ENCODE results near the gene LIPC. TPM values are rescaled to one million over a fixed set of nuclear protein-coding genes. Genes with fewer than 3 reads are reported as not detected.

LIPC gene
- total RNA-seq, 1 experiment from 2014 or later, result not detected

DNA sequence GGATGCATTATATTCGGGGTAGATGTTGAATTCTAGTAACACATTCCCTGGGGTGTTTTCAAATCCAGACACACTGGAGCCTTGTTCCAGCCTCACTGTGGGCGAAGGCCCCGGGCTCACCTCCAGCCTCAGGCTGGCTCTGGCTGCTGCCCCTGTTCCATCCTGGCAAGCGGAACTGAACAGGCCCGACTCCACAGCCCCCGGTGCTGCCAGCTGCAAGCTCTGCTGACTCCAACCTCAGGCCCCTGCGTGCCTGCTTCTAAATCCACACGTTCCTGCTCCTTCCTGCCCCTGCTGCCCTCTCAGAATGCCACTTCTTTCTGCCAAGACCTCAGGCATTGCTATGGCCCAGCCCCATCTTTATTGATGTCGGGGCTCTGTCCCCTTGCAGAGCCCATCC lies 90.6 kb downstream of the LIPC start:
- ChIA-PET CTCF (interaction anchor here (0.7 kb wide), 1 partner anchor 249 kb away, joined by 3 read pairs; the partner anchor contains the start of gene MINDY2), POLR2A (ENCODE audit: low non-redundant PET) (no interaction called here)
- Histone ChIP-seq H3K36me3 (ENCODE audit: insufficient read depth, low read length, poor library complexity, severe bottlenecking) (no peaks in the 10 kb centered on the region), H3K27me3 (replicated peaks; ENCODE audit: insufficient read depth, low read depth, low read length, poor library complexity) (no peaks in the 10 kb centered on the region), H3K4me1 (ENCODE audit: insufficient read depth, low read length, poor library complexity, severe bottlenecking) (peaks cover 20% of the 10 kb centered on the region), H3K4me3 (ENCODE audit: low read depth, low read length, poor library complexity, severe bottlenecking) (no peak overlapping the region), H3K27ac (ENCODE audit: low read depth, low read length, poor library complexity, severe bottlenecking) (no peak overlapping the region), H3K9me3 (ENCODE audit: low read depth, low read length, poor library complexity, severe bottlenecking) (no peaks in the 10 kb centered on the region)
- TF ChIP-seq EZH2 (IDR thresholded peaks at IDR 0.05; ENCODE audit: borderline replicate concordance, low read depth, low read length, poor library complexity, severe bottlenecking), result no peak
- TF ChIP-seq, protein P1, sequence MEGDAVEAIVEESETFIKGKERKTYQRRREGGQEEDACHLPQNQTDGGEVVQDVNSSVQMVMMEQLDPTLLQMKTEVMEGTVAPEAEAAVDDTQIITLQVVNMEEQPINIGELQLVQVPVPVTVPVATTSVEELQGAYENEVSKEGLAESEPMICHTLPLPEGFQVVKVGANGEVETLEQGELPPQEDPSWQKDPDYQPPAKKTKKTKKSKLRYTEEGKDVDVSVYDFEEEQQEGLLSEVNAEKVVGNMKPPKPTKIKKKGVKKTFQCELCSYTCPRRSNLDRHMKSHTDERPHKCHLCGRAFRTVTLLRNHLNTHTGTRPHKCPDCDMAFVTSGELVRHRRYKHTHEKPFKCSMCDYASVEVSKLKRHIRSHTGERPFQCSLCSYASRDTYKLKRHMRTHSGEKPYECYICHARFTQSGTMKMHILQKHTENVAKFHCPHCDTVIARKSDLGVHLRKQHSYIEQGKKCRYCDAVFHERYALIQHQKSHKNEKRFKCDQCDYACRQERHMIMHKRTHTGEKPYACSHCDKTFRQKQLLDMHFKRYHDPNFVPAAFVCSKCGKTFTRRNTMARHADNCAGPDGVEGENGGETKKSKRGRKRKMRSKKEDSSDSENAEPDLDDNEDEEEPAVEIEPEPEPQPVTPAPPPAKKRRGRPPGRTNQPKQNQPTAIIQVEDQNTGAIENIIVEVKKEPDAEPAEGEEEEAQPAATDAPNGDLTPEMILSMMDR (conservative IDR thresholded peaks at IDR 0.05; ENCODE audit: low read depth, low read length), result no peak
- DNase-seq (ENCODE audit: low spot score), result no peak
- intact Hi-C loops (cut with micrococcal nuclease; ENCODE audit: unreplicated experiment), result no loop called here
- BruUV-seq (replicated peaks), result no TSS peak

DNA sequence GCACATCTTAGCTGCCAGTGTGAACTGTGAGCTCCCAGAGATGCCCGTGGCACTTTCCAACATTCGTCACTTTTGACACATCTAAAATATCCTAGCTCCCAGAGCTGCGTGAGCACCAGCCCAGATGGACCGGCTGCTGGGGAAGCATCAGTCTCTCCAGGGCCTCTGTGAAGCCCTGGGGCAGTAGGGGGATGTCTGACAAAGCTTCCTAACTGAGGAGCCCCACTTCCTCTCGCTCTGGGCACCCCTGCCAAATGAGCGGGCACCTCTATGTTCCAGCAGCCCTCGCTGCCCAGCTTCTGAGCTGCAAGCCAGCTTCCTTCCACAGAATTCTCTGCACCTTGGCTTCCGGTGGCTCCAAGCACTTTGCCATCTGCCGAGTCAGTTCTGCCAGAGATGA lies 91.1 kb downstream of the LIPC start:
- Histone ChIP-seq H3K27me3 (replicated peaks; ENCODE audit: insufficient read depth, low read depth, low read length, poor library complexity) (no peaks in the 10 kb centered on the region), H3K9me3 (ENCODE audit: low read depth, low read length, poor library complexity, severe bottlenecking) (no peaks in the 10 kb centered on the region), H3K27ac (ENCODE audit: low read depth, low read length, poor library complexity, severe bottlenecking) (no peak overlapping the region), H3K36me3 (ENCODE audit: insufficient read depth, low read length, poor library complexity, severe bottlenecking) (no peaks in the 10 kb centered on the region), H3K4me1 (ENCODE audit: insufficient read depth, low read length, poor library complexity, severe bottlenecking) (peaks cover 20% of the 10 kb centered on the region), H3K4me3 (ENCODE audit: low read depth, low read length, poor library complexity, severe bottlenecking) (no peak overlapping the region)
- ChIA-PET POLR2A (ENCODE audit: low non-redundant PET) (interaction anchor here (0.7 kb wide), 1 partner anchor 65 kb away, joined by 3 read pairs; no protein-coding TSS in a partner anchor), CTCF (no interaction called here)
- intact Hi-C loops (cut with micrococcal nuclease; ENCODE audit: unreplicated experiment), result no loop called here
- BruUV-seq (replicated peaks), result no TSS peak
- DNase-seq (ENCODE audit: low spot score), result no peak
- TF ChIP-seq, protein P1 (conservative IDR thresholded peaks at IDR 0.05; ENCODE audit: low read depth, low read length), result no peak
- TF ChIP-seq EZH2 (IDR thresholded peaks at IDR 0.05; ENCODE audit: borderline replicate concordance, low read depth, low read length, poor library complexity, severe bottlenecking), result no peak

DNA sequence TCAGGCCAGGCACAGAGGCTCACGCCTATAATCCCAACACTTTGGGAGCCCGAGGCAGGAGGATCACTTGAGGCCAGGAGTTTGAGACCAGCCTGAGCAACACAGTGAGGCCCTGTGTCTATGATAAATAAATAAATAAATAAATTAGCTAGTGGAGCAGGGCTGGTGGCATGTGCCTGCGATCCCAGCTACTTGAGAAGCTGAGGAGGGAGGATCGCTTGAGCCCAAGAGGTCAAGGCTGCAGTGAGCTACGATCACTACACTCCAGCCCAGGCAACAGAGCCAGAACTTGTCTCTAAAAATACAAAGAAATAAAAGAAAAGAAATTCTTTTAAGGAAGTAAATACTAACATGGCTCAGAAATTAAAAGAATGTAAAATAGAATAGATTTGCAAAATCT lies 91.8 kb downstream of the LIPC start:
- H3K27me3 ChIP-seq (replicated peaks; ENCODE audit: insufficient read depth, low read depth, low read length, poor library complexity), result no peaks in the 10 kb centered on the region
- ChIA-PET CTCF (no interaction called here), POLR2A (ENCODE audit: low non-redundant PET) (interaction anchor here (0.7 kb wide), 1 partner anchor 66 kb away, joined by 3 read pairs; no protein-coding TSS in a partner anchor)
- H3K4me3 ChIP-seq (ENCODE audit: low read depth, low read length, poor library complexity, severe bottlenecking), result no peak overlapping the region
- no peak for DNase-seq (ENCODE audit: low spot score)
- no peak overlapping the region for H3K27ac ChIP-seq (ENCODE audit: low read depth, low read length, poor library complexity, severe bottlenecking)
- H3K4me1 ChIP-seq (ENCODE audit: insufficient read depth, low read length, poor library complexity, severe bottlenecking), result peaks cover 20% of the 10 kb centered on the region
- BruUV-seq (replicated peaks), result no TSS peak
- no peaks in the 10 kb centered on the region for H3K9me3 ChIP-seq (ENCODE audit: low read depth, low read length, poor library complexity, severe bottlenecking)
- H3K36me3 ChIP-seq (ENCODE audit: insufficient read depth, low read length, poor library complexity, severe bottlenecking), result no peaks in the 10 kb centered on the region
- intact Hi-C loops (cut with micrococcal nuclease; ENCODE audit: unreplicated experiment), result no loop called here
- TF ChIP-seq, protein P1 (conservative IDR thresholded peaks at IDR 0.05; ENCODE audit: low read depth, low read length), result no peak
- no peak for TF ChIP-seq EZH2 (IDR thresholded peaks at IDR 0.05; ENCODE audit: borderline replicate concordance, low read depth, low read length, poor library complexity, severe bottlenecking)

Measured in A673 (cell line).